NCI-H1417 treated with DMSO at 0.1 percent for 48 hours (cell line): ENCODE data around the gene SPDYE16.
"Not testable (repeated sequence)": the region's sequence is repeated elsewhere in the genome, so short reads cannot be mapped to it uniquely, and the experiment has no call there.

Source experiments
- DNase-seq: peaks from one replicate; lab custom pipeline; 2025; lab: John Stamatoyannopoulos, UW

SPDYE16 gene

GRCh38 chr7:76543197-76543596 lies at the start of gene SPDYE16:
SPDYE16 (minus strand) TSS chr7:76543297; CDS start chr7:76541459, 1,838 bp downstream.
- not testable (repeated sequence) for DNase-seq

GRCh38 chr7:76592694-76593093 lies 49.6 kb upstream of the SPDYE16 start:
- DNase-seq = not testable (repeated sequence)

GRCh38 chr7:76591602-76592304 lies 48.7 kb upstream of the SPDYE16 start:
- DNase-seq = not testable (repeated sequence)

GRCh38 chr7:76591033-76591432 lies 47.9 kb upstream of the SPDYE16 start:
- not testable (repeated sequence) for DNase-seq

- not testable (repeated sequence) for DNase-seq
Observed at GRCh38 chr7:76588586-76588985, 45.5 kb upstream of the SPDYE16 start.

GRCh38 chr7:76586585-76587315 lies 43.7 kb upstream of the SPDYE16 start:
- DNase-seq = not testable (repeated sequence)

- not testable (repeated sequence) for DNase-seq
Observed at GRCh38 chr7:76583636-76584281, 40.7 kb upstream of the SPDYE16 start.

GRCh38 chr7:76582848-76583631 lies 39.9 kb upstream of the SPDYE16 start:
- not testable (repeated sequence) for DNase-seq

GRCh38 chr7:76575919-76576655 lies 33.0 kb upstream of the SPDYE16 start:
- not testable (repeated sequence) for DNase-seq

- not testable (repeated sequence) for DNase-seq
Observed at GRCh38 chr7:76575431-76575830, 32.3 kb upstream of the SPDYE16 start.

GRCh38 chr7:76572296-76572695 lies 29.2 kb upstream of the SPDYE16 start:
- DNase-seq = not testable (repeated sequence)

- not testable (repeated sequence) for DNase-seq
Observed at GRCh38 chr7:76570324-76570775, 27.3 kb upstream of the SPDYE16 start.

GRCh38 chr7:76568742-76569141 lies 25.6 kb upstream of the SPDYE16 start:
- DNase-seq = not testable (repeated sequence)

GRCh38 chr7:76567753-76568152 lies 24.7 kb upstream of the SPDYE16 start:
- DNase-seq = not testable (repeated sequence)

- not testable (repeated sequence) for DNase-seq
Observed at GRCh38 chr7:76567311-76567710, 24.2 kb upstream of the SPDYE16 start.

GRCh38 chr7:76565001-76565400 lies 21.9 kb upstream of the SPDYE16 start:
- not testable (repeated sequence) for DNase-seq

- DNase-seq = not testable (repeated sequence)
Observed at GRCh38 chr7:76561342-76561741, 18.2 kb upstream of the SPDYE16 start.

- not testable (repeated sequence) for DNase-seq
Observed at GRCh38 chr7:76560157-76560556, 17.1 kb upstream of the SPDYE16 start.

- not testable (repeated sequence) for DNase-seq
Observed at GRCh38 chr7:76559685-76560084, 16.6 kb upstream of the SPDYE16 start.

- DNase-seq = not testable (repeated sequence)
Observed at GRCh38 chr7:76551992-76552391, 8.9 kb upstream of the SPDYE16 start.

- DNase-seq = not testable (repeated sequence)
Observed at GRCh38 chr7:76549855-76550248, 6.8 kb upstream of the SPDYE16 start.
